ENCODE results near the gene XKR7.

GRCh38 chr20:32004963-32005362 lies 37.0 kb downstream of the XKR7 start:
- no peak for TF ChIP-seq CTCF (IDR thresholded peaks at IDR 0.05)
- no peak for TF ChIP-seq POLR2A (IDR thresholded peaks at IDR 0.05)

All from esophagus squamous epithelium (tissue), 4 donors.